HG02970 (cell line): ENCODE data around the gene EWSR1.
"Not testable (repeated sequence)": the region's sequence is repeated elsewhere in the genome, so short reads cannot be mapped to it uniquely, and the experiment has no call there.

ENCODE experiments used
- ATAC-seq: cut with Tn5 transposase; IDR thresholded peaks from one replicate; pipeline ENCODE4 v1.9.1; 2021; ENCODE audit warnings: mild to moderate bottlenecking, moderate library complexity, moderate number of reproducible peaks; ENCODE audit not compliant: unreplicated experiment, low FRiP score

EWSR1 gene

GRCh38 chr22:29247891-29248290, 20.2 kb upstream of the EWSR1 start:
- ATAC-seq: not testable (repeated sequence)

- ATAC-seq: no peak
Observed at GRCh38 chr22:29251265-29251664, 16.8 kb upstream of the EWSR1 start.

GRCh38 chr22:29251981-29252911, 15.8 kb upstream of the EWSR1 start:
- ATAC-seq: no peak

DNA sequence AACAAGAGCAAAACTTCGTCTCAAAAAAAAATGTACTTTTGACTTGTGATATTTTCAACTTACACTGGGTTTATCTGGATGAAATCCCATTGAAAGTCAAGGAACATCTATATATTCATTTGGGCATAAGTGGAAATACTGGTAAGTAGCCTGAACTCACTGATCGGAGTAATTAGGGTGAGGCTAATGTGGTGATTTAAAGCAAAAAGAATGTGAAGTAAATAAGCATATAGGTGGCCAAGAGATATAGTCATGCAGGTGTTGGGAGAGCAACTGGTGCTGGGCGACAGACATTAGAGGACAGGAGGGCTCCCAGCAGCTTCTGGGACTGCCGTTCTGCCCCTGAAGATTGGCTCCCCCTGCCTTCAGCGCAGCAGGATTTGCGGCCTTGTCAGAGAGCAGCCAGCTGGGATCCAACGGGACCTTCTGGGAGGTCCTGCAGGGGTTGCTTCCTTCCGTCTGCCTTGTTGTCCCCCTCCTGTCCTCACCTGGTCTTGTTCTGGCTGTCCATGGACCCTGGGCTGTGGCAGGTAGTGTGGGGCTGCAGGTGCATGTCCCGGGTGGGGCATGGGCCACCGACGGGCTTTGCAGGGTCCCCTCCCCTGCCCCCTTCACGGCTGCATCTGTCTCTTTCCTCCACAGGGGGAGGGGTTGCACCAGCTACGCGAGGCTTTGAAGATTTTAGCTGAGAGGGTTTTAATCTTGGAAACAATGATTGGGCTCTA, 14.3 kb upstream of the EWSR1 start:
- ATAC-seq: no peak

DNA sequence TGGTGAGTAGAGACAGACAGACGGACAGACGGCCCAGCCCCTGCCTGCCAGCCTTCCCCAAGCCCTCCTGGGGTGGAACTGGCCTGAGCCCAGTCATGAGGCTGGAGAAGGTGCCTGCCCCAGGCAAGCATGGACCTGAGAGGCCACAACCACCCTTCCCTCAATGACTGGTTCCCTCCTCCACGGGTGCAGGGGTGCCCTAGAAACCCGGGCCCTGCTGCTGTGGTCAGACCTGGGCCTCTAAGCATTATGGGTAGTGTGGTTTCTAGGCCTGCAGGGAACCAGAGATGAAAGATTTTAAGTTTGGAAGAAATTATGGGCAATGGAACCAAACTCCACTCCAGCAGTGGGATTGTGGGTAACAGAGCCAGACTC, 13.8 kb upstream of the EWSR1 start:
- no peak for ATAC-seq

GRCh38 chr22:29255064-29255621, 12.9 kb upstream of the EWSR1 start:
- ATAC-seq: no peak

- ATAC-seq: no peak
Observed at GRCh38 chr22:29256606-29257325, 11.3 kb upstream of the EWSR1 start.

GRCh38 chr22:29257751-29258181, 10.3 kb upstream of the EWSR1 start:
- ATAC-seq: no peak

- no peak for ATAC-seq
Observed at GRCh38 chr22:29258407-29259252, 9.4 kb upstream of the EWSR1 start.

DNA sequence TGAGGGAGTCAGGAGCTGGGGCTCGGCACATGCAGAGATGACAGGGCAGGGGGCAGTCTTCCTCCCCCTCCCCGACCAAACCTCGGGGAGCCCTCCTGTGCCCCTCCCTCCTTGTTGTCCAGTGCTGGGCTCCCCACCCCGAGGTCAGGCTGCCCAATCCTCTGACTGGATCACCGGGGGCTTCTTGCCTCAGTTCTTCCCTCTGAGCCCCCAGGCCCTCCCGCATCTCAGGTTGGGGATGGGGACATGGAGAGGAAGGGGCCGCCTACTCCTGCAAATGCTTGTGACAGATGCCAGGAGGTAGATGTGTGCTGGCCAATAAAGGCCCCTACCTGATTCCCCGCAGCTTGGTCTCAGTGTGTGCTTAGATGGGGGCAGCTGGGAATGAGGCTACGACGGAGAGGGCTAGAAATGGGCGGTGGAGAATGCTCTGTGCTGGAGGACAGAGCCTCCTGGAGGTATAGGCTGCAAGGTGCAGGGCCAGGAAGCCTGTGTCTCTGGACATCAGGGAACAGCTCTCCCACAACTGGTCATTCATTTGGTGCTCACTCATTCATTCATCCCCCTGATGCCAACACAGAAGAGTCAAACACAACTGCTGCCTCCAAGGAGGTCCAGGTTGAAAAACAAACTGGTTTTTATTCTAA, 8.7 kb upstream of the EWSR1 start:
- ATAC-seq: no peak

- ATAC-seq: no peak
Observed at GRCh38 chr22:29260031-29260560, 8.0 kb upstream of the EWSR1 start.

- no peak for ATAC-seq
Observed at GRCh38 chr22:29260601-29261315, 7.3 kb upstream of the EWSR1 start.

DNA sequence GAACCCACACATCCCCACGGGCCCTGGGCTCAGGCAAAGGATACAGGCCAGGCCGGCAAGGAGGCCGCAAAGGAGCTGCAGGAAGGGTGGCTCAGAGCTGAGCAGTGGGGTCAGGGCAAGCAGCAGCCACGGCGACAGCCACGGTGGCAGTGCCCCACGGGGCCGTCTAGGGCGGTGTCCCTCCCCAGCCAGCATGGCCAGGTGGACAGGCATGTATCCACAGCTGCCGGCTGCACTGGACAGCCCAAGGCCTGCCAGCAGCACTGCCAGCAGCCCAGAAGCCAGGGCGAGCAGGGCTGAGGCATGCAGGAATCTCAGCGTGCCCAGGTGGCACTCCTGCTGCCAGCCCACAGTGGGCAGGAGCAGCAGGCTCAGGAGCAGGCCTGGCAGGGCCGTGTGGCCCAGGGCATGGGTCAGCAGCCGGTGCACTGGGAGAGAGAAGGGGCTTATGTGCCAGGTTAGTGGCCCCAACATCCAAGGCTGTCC, 4.2 kb upstream of the EWSR1 start:
- ATAC-seq: no peak

DNA sequence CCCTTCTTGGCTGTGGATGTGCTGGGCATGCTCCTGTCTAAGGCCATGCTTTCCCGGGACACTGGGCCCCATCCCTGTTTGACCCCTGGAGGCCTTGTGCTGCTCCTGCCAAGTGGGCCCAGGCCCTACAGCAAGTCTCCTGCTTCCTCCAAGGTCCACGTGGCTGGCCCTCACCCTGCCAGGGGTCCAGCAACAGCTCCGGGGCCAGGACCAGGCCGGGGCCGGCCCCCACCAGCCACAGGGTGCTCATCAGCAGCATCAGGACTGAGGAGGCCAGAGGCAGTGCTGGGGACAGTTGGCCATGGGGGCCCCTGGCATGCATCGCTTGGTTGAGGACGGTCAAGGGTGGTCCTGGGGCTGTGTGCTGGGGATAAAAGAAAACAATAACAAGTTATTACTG, 2.8 kb upstream of the EWSR1 start:
- no peak for ATAC-seq

DNA sequence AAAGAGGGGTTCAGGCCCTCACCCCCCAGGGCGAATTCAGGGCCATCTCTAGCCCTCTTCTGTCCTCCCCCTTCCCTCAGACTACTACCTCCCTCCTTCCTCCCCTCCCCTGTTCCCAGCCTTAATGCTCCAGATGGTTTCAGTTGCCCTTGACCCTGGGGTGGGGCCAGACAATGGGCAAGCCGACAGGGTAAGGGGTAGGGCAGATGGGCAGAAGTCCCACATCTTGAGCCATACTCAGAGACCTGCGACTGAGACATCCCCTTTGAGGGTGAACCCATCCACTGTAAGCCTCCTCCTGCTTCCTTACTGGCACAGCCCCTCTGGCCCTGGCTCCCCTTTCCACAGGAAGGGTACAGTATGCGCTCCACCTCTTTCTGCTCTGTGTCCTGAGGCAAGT, 2.1 kb upstream of the EWSR1 start:
- no peak for ATAC-seq

DNA sequence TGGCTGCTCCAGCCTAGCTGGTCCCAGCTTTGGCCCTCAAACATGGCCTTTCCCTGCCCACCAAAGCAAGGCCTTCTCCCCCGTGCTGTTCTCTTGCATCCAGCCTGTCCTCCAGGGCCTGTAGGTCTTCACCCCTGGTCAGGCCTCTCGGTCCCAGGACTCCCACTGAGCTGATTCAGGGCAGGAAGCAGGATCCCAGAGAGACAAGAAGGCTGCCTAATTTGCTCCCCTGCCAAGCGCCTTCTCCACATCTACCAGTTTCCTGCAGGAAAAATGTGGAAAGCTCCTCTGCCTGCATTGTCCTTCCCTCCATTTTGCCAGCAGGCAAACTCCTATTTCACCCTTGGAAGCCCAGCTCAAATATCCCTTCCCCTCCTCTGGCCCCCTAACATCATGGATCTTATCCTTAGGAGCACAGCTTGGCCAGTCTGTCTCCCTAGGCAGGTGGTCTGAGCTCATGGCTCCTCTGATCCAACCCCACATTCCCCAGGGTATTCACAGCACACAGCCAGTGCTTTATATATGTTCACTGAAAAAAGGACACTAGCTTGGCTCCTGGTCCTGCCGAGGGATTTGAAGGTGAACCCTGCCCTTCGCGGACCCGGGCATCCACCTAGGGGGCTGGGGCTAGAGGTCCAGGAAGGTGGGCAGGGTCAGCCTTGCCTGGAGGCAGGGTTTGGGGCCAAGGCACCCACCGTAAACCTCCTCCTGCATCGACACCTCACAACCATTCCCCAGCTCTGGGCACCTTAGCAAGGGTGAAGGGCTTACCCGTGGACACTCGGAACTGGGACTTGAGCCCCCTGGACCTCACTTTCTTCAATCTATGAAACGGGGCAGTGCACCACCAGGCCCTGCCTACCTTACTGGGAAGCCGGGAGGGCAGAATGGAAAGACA, 1.3 kb upstream of the EWSR1 start:
- no peak for ATAC-seq

DNA sequence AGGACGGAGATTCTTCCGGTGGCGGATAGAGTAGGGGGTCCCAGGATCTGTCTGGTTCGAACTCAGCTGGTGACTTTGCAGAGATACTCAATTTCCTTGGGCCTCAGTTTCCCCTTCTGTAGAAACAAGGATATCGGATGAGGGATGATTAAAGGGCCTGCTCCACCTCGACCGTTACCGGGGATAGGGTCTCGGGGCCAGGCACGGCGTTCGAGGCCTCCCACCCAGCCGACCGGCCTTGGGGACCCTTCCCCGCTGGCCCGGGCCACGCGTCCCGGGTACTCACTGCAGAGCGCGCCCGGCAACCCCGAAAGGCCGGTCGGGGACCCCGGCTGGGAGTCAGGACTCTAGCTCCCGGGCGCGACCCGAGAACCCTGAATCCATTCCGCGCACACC, 608 bp upstream of the EWSR1 start:
- ATAC-seq: no peak
